ENCODE results near the gene TMEM115. TPM values are rescaled to one million over a fixed set of nuclear protein-coding genes. Genes with fewer than 3 reads are reported as not detected.

The TMEM115 gene
- total and polyA plus RNA-seq, 2 donors (not counting 3 experiments of a cell fraction or from before 2014, with no cell fraction given) = 44.7 to 65.5 TPM

GRCh38 chr3:50339485-50340146, 19.7 kb downstream of the TMEM115 start:
- Histone ChIP-seq H3K9ac (replicated peaks; ENCODE audit: extremely low read depth, insufficient read depth, low read length) (no peak overlapping the region), H2AFZ (ENCODE audit: low read depth, low read length) (no peak overlapping the region)
- no peak for DNase-seq (ENCODE audit: low read depth, low spot score)

More at GRCh38 chr3:50339485-50340146, 19.7 kb downstream of the TMEM115 start:
- FAIRE-seq = no peak
- dilution Hi-C loops (cut with MboI; ENCODE audit: extremely low pct_ligation_motif_present, low sequenced_read_pairs) = no loop called here
- POLR2A ChIA-PET = no interaction called here
- Histone ChIP-seq H3K4me1 (ENCODE audit: control insufficient read depth, extremely low read depth, insufficient read depth, low read length) (peaks cover 27% of the 10 kb centered on the region), H3K27me3 (ENCODE audit: control insufficient read depth in 2 of 2, insufficient read depth in 2 of 2, low read length in 2 of 2) (no peaks in the 10 kb centered on the region), H4K20me1 (replicated peaks; ENCODE audit: control insufficient read depth, extremely low read depth, insufficient read depth, low read length) (no peaks in the 10 kb centered on the region), H3K4me3 (replicated peaks in 1 of 3; ENCODE audit: insufficient read depth in 1 of 3, low read depth in 1 of 3, low read length in 3 of 3) (no peak overlapping the region), H3K27ac (ENCODE audit: insufficient read depth, low read depth, low read length) (no peak overlapping the region), H3K4me2 (ENCODE audit: insufficient read depth, low read length) (peak overlapping the region; percentile 33), H3K9me1 (replicated peaks; ENCODE audit: control insufficient read depth, extremely low read depth, insufficient read depth, low read length) (no peaks in the 10 kb centered on the region), H3K79me2 (ENCODE audit: control insufficient read depth, insufficient read depth, low read length) (peaks cover 25% of the 10 kb centered on the region), H3K9me3 (replicated peaks; ENCODE audit: control insufficient read depth, insufficient read depth, low read length) (no peaks in the 10 kb centered on the region), H3K36me3 (ENCODE audit: control insufficient read depth in 2 of 2, extremely low read depth in 1 of 2, insufficient read depth in 2 of 2, low read length in 2 of 2) (no peaks in the 10 kb centered on the region)
- intact Hi-C loops (cut with micrococcal nuclease) = no loop called here
- CTCF ChIA-PET = interaction anchor here (2.4 kb wide), 1 partner anchor 16 kb away, joined by 6 read pairs; the partner anchor contains the start of gene HYAL2
- BruUV-seq (replicated peaks) = no TSS peak
- TF ChIP-seq FOS (IDR thresholded peaks at IDR 0.05; ENCODE audit: borderline replicate concordance, insufficient read depth, low read length) (no peak), POLR2A (IDR thresholded peaks at IDR 0.05; ENCODE audit: low read depth, low read length) (no peak), JUN (IDR thresholded peaks at IDR 0.05; ENCODE audit: borderline replicate concordance, insufficient read depth, insufficient read length, low read depth) (no peak), MYC (IDR thresholded peaks at IDR 0.05; ENCODE audit: low read depth, low read length) (no peak), CTCF (IDR thresholded peaks at IDR 0.05; ENCODE audit: extremely low read depth in 1 of 2, insufficient read depth in 1 of 2, low read depth in 1 of 2, low read length in 2 of 2) (no peak), EZH2 (IDR thresholded peaks at IDR 0.05; ENCODE audit: borderline replicate concordance, low read depth, low read length, severe bottlenecking) (no peak), POLR2AphosphoS5 (IDR thresholded peaks at IDR 0.05; ENCODE audit: insufficient read depth, low read depth, low read length) (no peak), MAX (IDR thresholded peaks at IDR 0.05; ENCODE audit: insufficient read depth, insufficient read length) (no peak), GATA2 (IDR thresholded peaks at IDR 0.05; ENCODE audit: insufficient read depth, insufficient read length, low read depth, low read length) (no peak)
